HG03280 (cell line): ENCODE measurements around the gene SRD5A1.

ENCODE experiments used
- ATAC-seq: cut with Tn5 transposase; IDR thresholded peaks from one replicate; pipeline ENCODE4 v1.9.1; 2021; ENCODE audit warnings: mild to moderate bottlenecking, moderate library complexity; ENCODE audit not compliant: unreplicated experiment

Gene SRD5A1

GRCh38 chr5:6723816-6724300 is 90.6 kb downstream of the SRD5A1 start:
- ATAC-seq: no peak
